Smooth muscle cell (in vitro differentiated cells): ENCODE results near the gene PYCR2. TPM values are rescaled to one million over a fixed set of nuclear protein-coding genes. Genes with fewer than 3 reads are reported as not detected.

Experiments used
- DNase-seq: peaks from one replicate; lab custom pipeline; 2025; ENCODE audit not compliant: unreplicated experiment; lab: John Stamatoyannopoulos, UW
- H2AFZ ChIP-seq: fragments of 200-600 bp; sonication (generic); 2 replicates; pipeline ENCODE4 v1.6.0; 2016; ENCODE audit warnings: antibody characterized with exemption, low read depth, mild to moderate bottlenecking
- H3F3A ChIP-seq: fragments of 200-600 bp; sonication (generic); 2 replicates; pipeline ENCODE4 v1.6.0; 2017; ENCODE audit warnings: antibody characterized with exemption, low read depth
- H3K27ac ChIP-seq: fragments of 200-600 bp; sonication (generic); 2 replicates; pipeline ENCODE4 v1.5.1; 2016; ENCODE audit warnings: low read depth, mild to moderate bottlenecking
- H3K27me3 ChIP-seq: fragments of 200-600 bp; sonication (generic); 2 replicates; pipeline ENCODE4 v1.6.1; 2016; ENCODE audit warnings: low read depth, mild to moderate bottlenecking
- H3K36me3 ChIP-seq: fragments of 200-600 bp; sonication (generic); 2 replicates; pipeline ENCODE4 v1.5.1; 2016; ENCODE audit warnings: low read depth
- H3K4me1 ChIP-seq: fragments of 200-600 bp; sonication (generic); 2 replicates; pipeline ENCODE4 v1.5.1; 2016; ENCODE audit warnings: low read depth
- H3K4me2 ChIP-seq: fragments of 200-600 bp; sonication (generic); 2 replicates; pipeline ENCODE4 v1.6.0; 2016; ENCODE audit warnings: mild to moderate bottlenecking
- H3K4me3 ChIP-seq: fragments of 200-600 bp; sonication (generic); 2 replicates; pipeline ENCODE4 v1.5.1; 2016; ENCODE audit warnings: mild to moderate bottlenecking
- H3K79me2 ChIP-seq: fragments of 200-600 bp; sonication (generic); 2 replicates; pipeline ENCODE4 v1.6.0; 2016; ENCODE audit warnings: low read depth, mild to moderate bottlenecking
- H3K9ac ChIP-seq: fragments of 200-600 bp; sonication (generic); 2 replicates; pipeline ENCODE4 v1.6.0; 2016; ENCODE audit warnings: low read depth
- H3K9me3 ChIP-seq: fragments of 200-600 bp; sonication (generic); replicated peaks from 2 replicates; pipeline ENCODE4 v1.5.1; 2016; ENCODE audit warnings: low read depth
- H4K20me1 ChIP-seq: fragments of 200-600 bp; sonication (generic); 2 replicates; pipeline ENCODE4 v1.6.0; 2016; ENCODE audit warnings: low read depth
- WGBS: methylation state at CpG from one replicate; pipeline ENCODE4 v1.1.7; 2016; ENCODE audit warnings: low lambda C conversion rate; 5-methylcytosine and 5-hydroxymethylcytosine counted together
- polyA plus RNA-seq: library from polyadenylated mRNA; unstranded; fragments of >200 nt; fragmentation: Nextera tagmentation; extraction: Ambion mirVana; gene quantifications from 2 replicates; pipeline ENCODE4 v1.2.1, GENCODE V29; 2016
- total RNA-seq: library from RNA; depleted of rRNA; stranded (reverse); fragments of >200 nt; gene quantifications from 2 replicates; pipeline ENCODE4 v1.2.3, GENCODE V29; 2014
- TF ChIP-seq, protein P1 (sequence below): fragments of 200-600 bp; sonication (generic); IDR thresholded peaks from 2 replicates; pipeline ENCODE4 v1.5.1; 2017; ENCODE audit warnings: borderline replicate concordance, mild to moderate bottlenecking, antibody characterized with exemption; ENCODE audit not compliant: insufficient read depth, poor library complexity, severe bottlenecking

Gene PYCR2
- total and polyA plus RNA-seq, 2 experiments from 2014 or later = 20.1 to 40.5 TPM

GRCh38 chr1:225876900-225877510 is 47.0 kb downstream of the PYCR2 start:
- H3K4me1 ChIP-seq = no peaks in the 10 kb centered on the region
- no peak overlapping the region for H3K4me3 ChIP-seq
- no peaks in the 10 kb centered on the region for H3F3A ChIP-seq
- WGBS = 92% methylated on average over 12 of the region's 12 CpGs
- no peak overlapping the region for H2AFZ ChIP-seq
- H3K4me2 ChIP-seq = no peak overlapping the region
- H3K27ac ChIP-seq = no peak overlapping the region
- no peaks in the 10 kb centered on the region for H3K9me3 ChIP-seq
- no peak for DNase-seq
- H3K9ac ChIP-seq = no peak overlapping the region
- H3K36me3 ChIP-seq = no peaks in the 10 kb centered on the region
- TF ChIP-seq, protein P1, sequence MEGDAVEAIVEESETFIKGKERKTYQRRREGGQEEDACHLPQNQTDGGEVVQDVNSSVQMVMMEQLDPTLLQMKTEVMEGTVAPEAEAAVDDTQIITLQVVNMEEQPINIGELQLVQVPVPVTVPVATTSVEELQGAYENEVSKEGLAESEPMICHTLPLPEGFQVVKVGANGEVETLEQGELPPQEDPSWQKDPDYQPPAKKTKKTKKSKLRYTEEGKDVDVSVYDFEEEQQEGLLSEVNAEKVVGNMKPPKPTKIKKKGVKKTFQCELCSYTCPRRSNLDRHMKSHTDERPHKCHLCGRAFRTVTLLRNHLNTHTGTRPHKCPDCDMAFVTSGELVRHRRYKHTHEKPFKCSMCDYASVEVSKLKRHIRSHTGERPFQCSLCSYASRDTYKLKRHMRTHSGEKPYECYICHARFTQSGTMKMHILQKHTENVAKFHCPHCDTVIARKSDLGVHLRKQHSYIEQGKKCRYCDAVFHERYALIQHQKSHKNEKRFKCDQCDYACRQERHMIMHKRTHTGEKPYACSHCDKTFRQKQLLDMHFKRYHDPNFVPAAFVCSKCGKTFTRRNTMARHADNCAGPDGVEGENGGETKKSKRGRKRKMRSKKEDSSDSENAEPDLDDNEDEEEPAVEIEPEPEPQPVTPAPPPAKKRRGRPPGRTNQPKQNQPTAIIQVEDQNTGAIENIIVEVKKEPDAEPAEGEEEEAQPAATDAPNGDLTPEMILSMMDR = no peak
- peaks cover 3% of the 10 kb centered on the region for H3K79me2 ChIP-seq
- peaks cover 53% of the 10 kb centered on the region for H4K20me1 ChIP-seq
- no peaks in the 10 kb centered on the region for H3K27me3 ChIP-seq

GRCh38 chr1:225875044-225875815 is 48.8 kb downstream of the PYCR2 start:
- H3K4me3 ChIP-seq = no peak overlapping the region
- no peak for DNase-seq
- peak overlapping the region; percentile 21 for H3K9ac ChIP-seq
- peaks cover 1% of the 10 kb centered on the region for H3K79me2 ChIP-seq
- H3K36me3 ChIP-seq = no peaks in the 10 kb centered on the region
- 77% methylated on average over 11 of the region's 12 CpGs for WGBS
- TF ChIP-seq, protein P1 = no peak
- peaks cover 47% of the 10 kb centered on the region for H4K20me1 ChIP-seq
- H3K27me3 ChIP-seq = no peaks in the 10 kb centered on the region
- peak overlapping the region; percentile 79 for H3K27ac ChIP-seq
- H3K9me3 ChIP-seq = no peaks in the 10 kb centered on the region
- H3K4me1 ChIP-seq = no peaks in the 10 kb centered on the region
- no peak overlapping the region for H2AFZ ChIP-seq
- H3K4me2 ChIP-seq = no peak overlapping the region
- no peaks in the 10 kb centered on the region for H3F3A ChIP-seq

- H2AFZ ChIP-seq = no peak overlapping the region
- no peak overlapping the region for H3K4me3 ChIP-seq
- peaks cover 40% of the 10 kb centered on the region for H4K20me1 ChIP-seq
- peak overlapping the region; percentile 79 for H3K27ac ChIP-seq
- DNase-seq = no peak
- H3K4me1 ChIP-seq = no peaks in the 10 kb centered on the region
- H3F3A ChIP-seq = no peaks in the 10 kb centered on the region
- no peaks in the 10 kb centered on the region for H3K9me3 ChIP-seq
- H3K79me2 ChIP-seq = no peaks in the 10 kb centered on the region
- no peak overlapping the region for H3K9ac ChIP-seq
- H3K36me3 ChIP-seq = peaks cover under 1% of the 10 kb centered on the region
- TF ChIP-seq, protein P1 = no peak
- 96% methylated on average over 11 of the region's 11 CpGs for WGBS
- H3K27me3 ChIP-seq = no peaks in the 10 kb centered on the region
- H3K4me2 ChIP-seq = no peak overlapping the region
Measured at GRCh38 chr1:225874431-225874830, 49.6 kb downstream of the PYCR2 start.
